GM19324 (cell line): ENCODE data around the gene MT1M.
"Not testable (repeated sequence)": the region's sequence is repeated elsewhere in the genome, so short reads cannot be mapped to it uniquely, and the experiment has no call there.

ENCODE experiments used
- ATAC-seq: cut with Tn5 transposase; IDR thresholded peaks from one replicate; pipeline ENCODE4 v1.9.1; 2021; ENCODE audit warnings: mild to moderate bottlenecking, moderate library complexity; ENCODE audit not compliant: unreplicated experiment, low FRiP score

The MT1M gene

GRCh38 chr16:56670620-56670934 lies 38.1 kb downstream of the MT1M start:
- no peak for ATAC-seq

- not testable (repeated sequence) for ATAC-seq
Observed at GRCh38 chr16:56671691-56672090, 39.2 kb downstream of the MT1M start.

- ATAC-seq = not testable (repeated sequence)
Observed at GRCh38 chr16:56672171-56672570, 39.7 kb downstream of the MT1M start.

- ATAC-seq = no peak
Observed at GRCh38 chr16:56672761-56673536, 40.5 kb downstream of the MT1M start.

GRCh38 chr16:56673921-56674320 lies 41.5 kb downstream of the MT1M start:
- ATAC-seq = no peak

- ATAC-seq = not testable (repeated sequence)
Observed at GRCh38 chr16:56674570-56674969, 42.1 kb downstream of the MT1M start.

- no peak for ATAC-seq
Observed at GRCh38 chr16:56675685-56676210, 43.3 kb downstream of the MT1M start.

- ATAC-seq = no peak
Observed at GRCh38 chr16:56677474-56677873, 45.0 kb downstream of the MT1M start.

- no peak for ATAC-seq
Observed at GRCh38 chr16:56679078-56679730, 46.7 kb downstream of the MT1M start.

- ATAC-seq = no peak
Observed at GRCh38 chr16:56679818-56680217, 47.4 kb downstream of the MT1M start.

GRCh38 chr16:56681939-56682702 lies 49.7 kb downstream of the MT1M start, which contains the start of gene MT1X:
Gene MT1X (plus strand): TSS chr16:56682470. CDS start chr16:56682541, 71 bp downstream.
- peak; percentile 98 for ATAC-seq

- peak; percentile 3 for ATAC-seq
Observed at GRCh38 chr16:56682703-56683397, 50.4 kb downstream of the MT1M start.
